ENCODE results near the gene STK35.

The STK35 gene

GRCh38 chr20:2104236-2104635, 2.6 kb downstream of the STK35 start:
- DNase-seq (ENCODE audit: low read depth) = no peak

DNA sequence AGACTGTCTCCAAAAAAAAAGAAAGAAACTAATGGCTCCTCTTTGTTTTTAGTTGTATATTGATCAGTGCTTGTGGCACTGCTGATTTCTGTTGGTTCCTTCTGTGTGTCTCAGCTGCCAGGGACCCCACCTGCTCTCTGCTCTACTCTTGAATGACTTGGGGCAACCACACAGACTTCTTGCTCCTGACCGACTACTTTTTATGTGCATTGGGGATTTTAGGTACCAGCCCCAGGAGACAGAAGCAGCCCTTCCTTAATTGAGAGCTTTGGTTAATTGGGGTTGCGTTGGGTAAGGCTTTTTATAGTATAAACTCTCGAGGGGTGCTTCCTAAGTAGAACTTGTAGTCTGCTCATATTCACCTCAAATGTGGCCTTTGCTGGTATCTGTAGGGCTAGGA, 6.9 kb downstream of the STK35 start:
- no peak for DNase-seq (ENCODE audit: low read depth)

DNA sequence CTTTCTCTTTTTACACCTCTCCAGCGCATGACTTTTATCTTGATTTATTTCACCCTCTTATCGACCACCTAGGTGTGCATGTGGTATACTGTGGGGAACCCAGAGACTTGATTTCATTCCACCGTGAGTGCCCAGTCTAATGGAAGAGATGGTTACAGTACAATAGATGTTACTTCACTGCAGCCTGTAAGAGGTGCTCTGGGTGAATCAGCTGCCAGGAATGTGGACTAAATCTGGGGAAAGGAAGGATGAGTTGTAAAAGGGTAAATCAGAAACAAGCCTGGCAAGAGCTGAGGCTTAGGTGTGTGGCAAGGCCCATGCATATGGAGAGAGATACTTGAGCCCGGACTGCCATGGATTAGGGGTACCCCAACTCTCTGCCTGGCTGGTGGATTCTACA, 7.4 kb downstream of the STK35 start:
- no peak for DNase-seq (ENCODE audit: low read depth)

DNA sequence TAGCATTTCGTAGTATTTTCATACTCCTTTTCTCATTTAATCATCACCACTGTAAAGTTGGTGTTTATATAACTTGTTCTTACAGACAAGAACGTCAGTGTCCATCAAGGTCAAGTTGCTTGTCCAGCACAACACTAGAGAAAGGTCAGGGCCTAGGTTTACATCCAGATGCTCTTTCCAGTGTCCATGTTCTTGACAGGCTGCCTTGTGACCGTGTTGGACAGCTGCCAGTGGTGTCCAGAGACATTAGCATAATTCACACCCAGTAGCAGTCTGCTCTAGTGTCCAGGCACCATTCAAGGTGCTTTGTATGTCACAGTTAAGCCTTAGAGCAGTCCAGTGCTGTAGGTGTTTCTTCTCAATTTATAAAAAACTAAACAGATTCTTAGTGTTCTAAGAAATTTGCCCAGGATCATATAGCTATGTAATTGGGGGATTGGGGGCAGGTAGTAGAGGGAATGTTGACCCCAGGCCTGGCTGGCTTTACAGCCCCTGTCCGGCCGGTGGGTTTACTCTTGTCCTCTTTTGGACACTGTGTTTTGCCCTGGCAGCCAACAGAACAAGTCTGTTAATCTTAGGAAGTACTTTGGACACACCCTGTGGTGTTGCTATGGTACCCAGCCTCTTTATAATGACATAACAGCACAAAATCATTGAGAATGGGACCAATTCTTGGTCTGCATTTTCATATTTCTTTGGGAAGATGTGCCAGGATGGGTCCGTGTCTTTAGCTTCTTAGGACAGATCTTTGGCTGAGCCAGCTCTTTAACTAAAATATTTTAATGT, 8.0 kb downstream of the STK35 start:
- no peak for DNase-seq (ENCODE audit: low read depth)

- DNase-seq (ENCODE audit: low read depth) = no peak
Measured at GRCh38 chr20:2112910-2113309, 11.3 kb downstream of the STK35 start.

DNA sequence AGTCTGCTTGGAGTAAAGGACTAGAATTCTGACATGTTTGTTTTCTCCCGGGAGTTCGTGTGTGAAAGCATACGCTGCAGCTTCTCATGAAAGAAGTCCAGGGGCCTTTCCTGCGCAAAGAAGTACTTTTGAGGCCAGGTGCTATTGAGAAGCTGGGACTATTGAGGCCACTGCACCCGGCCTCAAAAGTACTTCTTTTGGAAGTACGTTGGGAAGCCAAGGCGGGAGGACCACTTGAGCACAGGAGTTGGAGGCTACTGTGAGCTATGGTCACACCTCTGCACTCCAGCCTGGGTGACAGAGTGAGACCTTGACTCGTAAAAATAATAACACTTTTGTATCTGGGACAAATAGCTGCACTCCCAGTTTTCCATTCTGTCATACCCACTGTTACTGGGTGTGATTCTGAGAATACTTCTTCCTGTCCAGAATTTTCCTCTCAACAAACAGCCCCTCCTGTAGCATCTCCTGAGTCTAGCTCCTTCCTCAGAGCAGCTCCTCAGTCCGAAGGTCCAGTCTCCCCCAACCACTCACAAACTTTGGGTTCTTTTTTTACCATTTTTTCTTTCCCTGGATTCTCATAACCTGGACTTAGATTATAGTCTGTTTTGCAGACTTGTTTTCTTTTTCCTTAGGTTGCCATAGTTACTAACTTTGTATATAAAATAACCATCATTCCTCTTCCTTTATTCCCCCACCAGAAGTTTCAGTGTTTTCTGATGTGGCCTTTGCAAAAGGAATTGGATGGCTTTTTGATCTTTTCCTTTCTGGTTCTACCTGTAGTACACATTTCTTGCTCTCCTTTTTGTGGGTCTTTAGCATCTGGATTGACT, 12.7 kb downstream of the STK35 start:
- DNase-seq (ENCODE audit: low read depth) = no peak

- no peak for DNase-seq (ENCODE audit: low read depth)
Measured at GRCh38 chr20:2114990-2115681, 13.5 kb downstream of the STK35 start.

DNA sequence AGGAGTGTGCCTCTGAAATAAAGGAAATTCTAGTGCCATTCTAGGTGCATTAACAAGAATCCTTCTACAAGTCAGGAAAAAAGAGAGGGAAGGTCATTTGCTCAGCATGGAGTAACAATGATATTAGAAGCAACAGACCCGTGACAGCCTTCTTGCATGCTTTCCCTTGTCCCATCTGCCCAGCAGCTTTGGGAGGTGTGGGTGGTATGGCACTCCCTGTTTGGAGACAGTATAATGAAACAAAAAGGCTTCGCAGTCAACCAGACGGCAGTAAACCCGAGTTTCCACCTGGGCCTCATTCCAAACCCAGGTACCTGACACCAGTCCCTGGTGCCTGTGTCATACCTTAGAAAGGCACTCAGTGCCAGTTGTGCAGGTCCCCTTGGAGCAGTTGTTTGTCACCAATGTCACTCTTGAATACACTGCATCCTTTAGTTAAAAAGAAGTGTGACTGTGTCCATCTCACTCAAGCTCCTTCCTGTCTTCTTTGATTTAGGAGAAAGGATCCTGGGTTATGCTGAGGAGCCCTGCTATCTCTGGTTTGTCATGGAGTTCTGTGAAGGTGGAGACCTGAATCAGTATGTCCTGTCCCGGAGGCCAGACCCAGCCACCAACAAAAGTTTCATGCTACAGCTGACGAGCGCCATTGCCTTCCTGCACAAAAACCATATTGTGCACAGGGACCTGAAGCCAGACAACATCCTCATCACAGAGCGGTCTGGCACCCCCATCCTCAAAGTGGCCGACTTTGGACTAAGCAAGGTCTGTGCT, 14.7 kb downstream of the STK35 start:
- DNase-seq (ENCODE audit: low read depth) = no peak

DNA sequence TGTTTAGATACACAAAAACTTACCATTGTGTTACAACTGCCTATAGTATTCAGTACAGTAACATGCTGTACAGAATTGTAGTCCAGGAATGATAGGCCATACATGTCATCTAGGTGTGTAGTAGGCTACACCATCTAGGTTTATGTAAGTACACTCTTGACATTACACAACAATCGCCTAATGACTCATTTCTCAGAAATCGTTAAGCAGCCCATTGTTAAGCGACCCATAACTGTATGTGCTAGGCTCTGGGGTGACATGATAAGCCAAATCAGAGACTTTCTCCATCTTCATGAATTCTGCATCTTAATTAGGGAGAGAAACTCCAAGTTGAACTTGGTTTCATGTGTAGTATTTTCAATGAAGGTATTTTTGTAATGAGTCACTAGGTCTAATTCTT, 17.2 kb downstream of the STK35 start:
- DNase-seq (ENCODE audit: low read depth) = no peak

DNA sequence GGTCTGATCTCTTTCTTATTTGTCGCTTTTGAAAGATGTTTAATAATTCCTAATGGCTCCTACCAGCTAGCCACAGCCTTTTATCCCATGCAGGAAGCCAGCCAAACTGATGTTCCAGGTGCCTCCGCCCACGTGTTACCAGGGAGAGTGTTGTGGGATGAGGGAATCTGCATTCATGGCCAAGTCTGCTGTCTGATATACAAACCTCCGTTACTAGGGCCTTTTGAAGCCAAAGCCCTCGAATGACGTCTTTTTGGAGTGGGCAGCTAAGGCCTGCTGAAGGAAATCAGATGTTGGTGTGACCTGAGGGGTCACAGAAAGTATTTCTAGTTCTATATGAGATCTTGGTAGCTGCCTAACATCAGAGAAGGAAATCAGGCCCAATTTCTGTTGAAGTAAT, 21.3 kb downstream of the STK35 start:
- no peak for DNase-seq (ENCODE audit: low read depth)

- DNase-seq (ENCODE audit: low read depth) = no peak
Measured at GRCh38 chr20:2123720-2124119, 22.1 kb downstream of the STK35 start.

DNA sequence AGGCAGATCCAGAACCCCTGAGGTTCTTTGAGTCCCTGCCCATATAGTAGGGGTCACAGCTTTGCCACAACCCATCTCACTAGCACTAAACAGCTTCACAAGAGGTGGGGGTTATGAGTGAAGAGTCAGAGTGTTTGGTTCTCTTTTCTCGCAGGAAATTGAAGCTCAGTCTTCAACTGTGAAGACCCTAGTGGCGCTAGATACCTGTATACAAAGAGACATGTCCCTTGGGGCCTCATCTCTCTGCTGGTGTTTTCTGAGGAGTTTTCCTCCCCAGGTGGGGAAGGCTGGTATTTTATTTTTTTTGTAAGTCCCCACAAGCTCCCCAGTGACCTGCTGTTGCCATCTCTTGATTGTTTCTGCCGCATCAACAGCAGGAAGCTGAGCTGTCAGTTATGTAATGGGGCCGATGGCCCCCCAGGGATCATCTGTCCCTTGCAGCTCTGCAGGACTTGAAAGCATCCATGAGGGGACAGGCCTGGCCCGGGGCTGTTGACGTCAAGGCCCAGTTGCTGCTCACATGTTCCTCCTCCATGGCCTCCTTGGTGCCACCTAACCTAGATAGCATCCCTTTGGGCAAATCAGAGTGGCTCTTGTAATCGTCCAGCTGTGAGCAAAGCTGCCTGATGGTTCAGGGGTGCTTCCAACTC, 23.1 kb downstream of the STK35 start:
- DNase-seq (ENCODE audit: low read depth) = no peak

DNA sequence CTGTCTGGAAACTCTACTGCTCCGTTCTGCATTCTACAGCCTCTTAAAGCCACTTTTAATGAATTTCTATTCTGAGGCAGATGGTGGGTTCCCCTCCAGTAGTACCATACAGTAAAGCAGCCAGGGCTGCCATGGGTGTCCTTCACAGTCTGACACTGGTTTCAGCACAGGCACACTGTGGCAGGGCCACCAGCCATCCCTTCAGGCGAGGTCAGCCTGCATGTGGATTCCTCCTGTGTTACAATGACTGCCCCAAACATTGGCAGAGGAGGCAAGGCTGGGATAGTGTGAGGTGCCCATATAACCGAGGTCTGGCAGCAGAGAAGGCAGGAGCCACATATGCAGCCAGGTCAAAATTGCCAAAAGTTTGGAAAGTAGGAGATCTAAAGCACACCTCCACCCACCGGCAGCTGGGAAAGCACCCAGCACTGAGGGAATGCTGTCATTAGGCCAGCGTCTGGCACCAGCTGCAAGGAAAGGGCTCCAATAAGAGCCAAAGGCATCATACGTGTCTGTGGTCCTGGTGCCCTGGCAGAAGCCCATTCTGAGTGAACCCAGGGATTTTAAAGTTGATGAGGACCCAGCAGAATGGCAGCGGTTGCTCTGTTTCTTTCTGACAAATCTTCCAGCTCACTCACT, 24.0 kb downstream of the STK35 start:
- no peak for DNase-seq (ENCODE audit: low read depth)

DNA sequence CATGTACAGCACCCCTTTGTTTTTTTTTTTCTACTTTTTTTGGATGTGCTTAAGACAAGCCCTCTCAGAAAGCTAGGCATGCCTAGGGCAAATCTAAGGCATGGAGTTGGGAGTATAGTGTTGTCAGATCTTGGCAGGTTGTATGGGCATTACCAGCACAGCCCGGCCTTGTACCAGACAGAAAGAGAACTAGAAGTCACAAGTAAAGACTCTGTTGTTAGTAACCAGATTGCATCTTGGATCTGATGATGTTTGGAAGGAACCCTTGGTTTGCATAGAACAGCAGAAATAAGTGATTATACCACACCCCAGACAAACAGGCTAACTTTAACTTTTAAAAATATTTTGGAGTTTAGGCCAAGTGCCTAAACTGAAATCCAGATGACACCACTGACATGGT, 25.6 kb downstream of the STK35 start:
- DNase-seq (ENCODE audit: low read depth) = no peak

- DNase-seq (ENCODE audit: low read depth) = no peak
Measured at GRCh38 chr20:2128542-2128941, 26.9 kb downstream of the STK35 start.

DNA sequence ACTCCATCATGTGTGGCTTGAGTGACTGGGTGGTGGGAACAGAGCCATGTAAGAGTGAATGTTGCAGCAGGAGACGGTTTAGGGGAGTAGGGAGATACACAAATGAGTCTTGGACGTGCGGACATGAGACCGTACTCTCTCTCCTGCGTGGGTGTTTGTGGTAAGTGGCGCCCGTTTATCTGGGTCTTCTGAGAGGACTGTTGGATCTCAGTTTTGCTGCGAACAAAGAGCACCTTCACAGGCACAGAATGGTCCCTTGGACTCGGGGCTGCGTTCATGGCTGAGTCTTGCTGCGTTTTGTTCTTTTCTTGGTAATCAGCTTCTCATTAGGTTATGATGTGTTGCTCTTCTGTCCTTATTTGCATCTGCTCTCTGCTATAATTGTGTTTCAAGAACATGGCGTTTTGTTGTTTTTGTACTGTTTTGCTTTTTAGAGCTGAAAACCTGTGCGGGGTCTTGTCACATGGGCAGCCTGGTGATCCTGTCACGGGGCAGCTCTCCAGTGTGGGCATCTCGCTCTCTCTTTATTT, 28.5 kb downstream of the STK35 start:
- no peak for DNase-seq (ENCODE audit: low read depth)

DNA sequence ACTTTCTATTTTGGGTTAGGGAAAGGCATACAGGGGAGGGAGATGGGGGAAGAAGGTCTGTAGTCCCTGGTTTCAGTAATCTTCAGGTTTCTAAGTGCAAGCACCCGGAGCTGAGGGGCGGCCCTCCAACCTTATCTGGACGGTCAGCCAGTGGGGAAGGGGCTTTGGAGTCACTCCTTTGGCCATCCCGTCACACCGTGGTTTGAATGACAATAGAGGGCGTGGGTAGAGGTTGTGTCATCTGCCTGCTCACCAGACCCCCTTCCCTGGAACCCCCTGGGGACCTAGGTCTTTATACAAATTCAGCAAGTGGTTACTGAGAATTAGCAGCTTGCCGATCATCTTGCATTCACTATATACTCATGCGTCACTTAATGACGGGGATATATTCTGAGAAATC, 29.1 kb downstream of the STK35 start:
- DNase-seq (ENCODE audit: low read depth) = no peak

GRCh38 chr20:2131366-2131765, 29.7 kb downstream of the STK35 start:
- no peak for DNase-seq (ENCODE audit: low read depth)

GRCh38 chr20:2132461-2132901, 30.9 kb downstream of the STK35 start:
- DNase-seq (ENCODE audit: low read depth) = no peak

GRCh38 chr20:2133318-2134183, 31.9 kb downstream of the STK35 start:
- no peak for DNase-seq (ENCODE audit: low read depth)
